NCI-H2081 (cell line): Measurements from ENCODE around the gene MMP17.

ENCODE experiments used
- DNase-seq, 2 experiments: peaks; one replicate each; lab custom pipeline; 2025; lab: John Stamatoyannopoulos, UW

The MMP17 gene

GRCh38 chr12:131848753-131849152 is 20.6 kb downstream of the MMP17 start:
- DNase-seq: no peak

DNA sequence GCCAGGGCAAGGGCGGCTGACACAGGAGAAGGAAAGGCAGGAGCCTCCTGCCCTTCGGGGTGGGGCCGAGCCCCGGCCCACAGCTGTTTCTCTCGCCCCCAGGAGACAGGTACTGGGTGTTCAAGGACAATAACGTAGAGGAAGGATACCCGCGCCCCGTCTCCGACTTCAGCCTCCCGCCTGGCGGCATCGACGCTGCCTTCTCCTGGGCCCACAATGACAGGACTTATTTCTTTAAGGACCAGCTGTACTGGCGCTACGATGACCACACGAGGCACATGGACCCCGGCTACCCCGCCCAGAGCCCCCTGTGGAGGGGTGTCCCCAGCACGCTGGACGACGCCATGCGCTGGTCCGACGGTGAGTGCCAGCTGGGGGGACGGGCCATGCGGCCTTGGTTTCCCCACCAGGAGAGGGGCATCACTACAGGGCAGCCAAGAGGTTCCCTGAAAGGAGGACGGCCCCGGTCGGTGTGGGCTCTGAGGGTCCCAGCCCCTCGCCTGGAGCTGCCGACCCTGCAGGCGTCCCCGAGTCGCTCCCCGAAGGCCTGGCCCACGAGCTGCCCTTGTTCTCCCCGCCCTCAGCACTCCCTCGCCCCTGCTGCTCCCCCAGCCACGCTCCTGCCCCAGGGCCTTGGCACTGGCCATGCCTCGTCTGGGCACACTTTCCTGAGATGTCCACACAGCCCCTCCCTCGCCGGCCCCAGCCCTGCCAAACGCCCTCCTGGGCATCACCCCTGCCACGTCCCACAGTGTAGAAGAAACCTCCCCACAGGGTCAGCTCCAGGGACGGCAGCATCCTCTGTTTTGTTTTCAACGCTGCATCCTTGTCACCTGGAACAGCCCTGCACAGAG is 21.7 kb downstream of the MMP17 start:
- DNase-seq: no peak

- peak in 1 of 2 experiments; percentile 11 for DNase-seq
These were observed 22.8 kb downstream of the MMP17 start for GRCh38 chr12:131850856-131851559.

DNA sequence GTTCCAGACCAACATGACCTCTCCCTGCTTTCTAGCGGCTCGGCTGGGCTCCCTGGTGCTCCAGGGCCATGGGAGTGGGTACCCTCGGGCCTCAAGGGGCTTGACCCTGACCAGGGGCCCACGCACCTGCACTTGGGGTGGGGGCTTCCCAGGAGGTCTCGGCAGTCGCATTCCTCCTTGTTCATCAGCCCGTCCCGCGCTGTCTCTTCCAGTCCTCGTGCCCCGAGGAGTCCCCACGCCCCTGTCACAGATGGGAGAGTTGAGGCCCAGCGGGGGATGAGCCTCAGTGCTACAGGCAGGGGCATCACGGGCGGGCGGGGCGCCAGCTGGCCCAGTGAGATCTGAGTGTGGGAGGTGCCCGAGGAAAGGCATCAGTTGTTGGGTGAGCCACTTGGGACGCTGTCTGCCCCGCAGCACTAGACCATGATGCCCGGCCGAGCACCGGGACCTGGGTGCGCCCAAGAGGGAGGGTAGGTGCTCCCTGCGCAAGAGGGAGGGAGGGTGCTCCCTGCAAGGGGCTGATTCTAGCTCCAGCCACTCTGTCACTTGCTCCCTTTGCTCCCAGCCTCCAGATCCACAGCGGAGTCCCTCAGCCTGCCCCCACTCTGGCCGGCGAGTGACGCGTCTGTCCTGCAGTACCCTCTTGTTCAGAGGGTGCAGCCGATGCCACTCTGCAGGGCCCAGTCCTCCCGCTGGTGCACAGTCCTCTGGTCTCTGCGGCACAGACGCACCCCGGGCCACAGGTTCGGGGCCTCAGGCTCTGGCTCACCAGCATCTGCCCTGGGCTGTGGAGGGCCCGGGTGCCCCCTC is 23.8 kb downstream of the MMP17 start:
- DNase-seq: no peak

GRCh38 chr12:131852551-131853299 is 24.5 kb downstream of the MMP17 start:
- DNase-seq: no peak

DNA sequence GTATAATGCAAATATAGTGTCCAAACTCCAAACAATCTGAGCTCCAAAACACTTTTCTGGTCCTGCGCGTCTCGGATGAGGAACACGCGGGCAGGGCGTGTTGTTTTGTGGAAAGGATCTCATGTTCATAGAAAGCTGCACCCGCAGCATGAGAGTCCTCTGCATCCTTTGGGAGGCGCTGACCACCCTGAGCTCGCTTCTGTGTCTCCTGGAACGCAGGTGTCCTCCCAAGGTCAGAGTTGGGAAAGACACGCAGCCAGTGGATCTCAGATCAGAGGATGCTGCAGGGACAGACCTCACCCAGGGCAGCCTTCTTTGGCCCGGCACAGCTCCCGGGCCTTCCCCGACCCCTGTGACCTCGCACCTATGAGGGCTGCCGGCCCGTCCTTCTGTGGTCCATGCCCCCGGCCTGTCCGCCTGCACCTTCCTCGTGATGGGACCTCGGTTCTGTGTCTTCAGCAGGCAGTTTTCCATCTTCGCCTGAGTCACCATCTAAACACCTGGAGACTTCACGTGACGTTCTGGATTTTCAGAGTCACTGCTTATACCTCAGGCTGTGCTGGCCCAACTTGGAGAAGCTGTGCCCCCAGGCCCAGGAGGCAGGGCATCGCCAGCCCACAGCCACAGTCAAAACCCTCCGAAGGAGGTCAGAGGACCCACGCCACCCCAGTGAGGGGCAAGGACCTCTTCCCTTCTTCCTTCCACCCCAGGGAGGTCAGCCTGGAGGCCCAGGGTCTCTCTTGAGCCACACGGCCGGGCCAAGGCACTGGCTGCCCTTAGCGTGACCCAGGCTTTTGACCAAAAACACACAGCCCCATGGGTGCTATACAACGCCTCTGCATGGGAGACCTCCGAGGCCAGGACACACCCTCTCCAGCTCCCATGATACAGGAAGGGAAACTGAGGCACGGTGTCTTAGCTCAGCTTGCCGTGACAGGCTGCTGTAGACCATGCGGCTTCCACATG is 25.9 kb downstream of the MMP17 start:
- DNase-seq: no peak

DNA sequence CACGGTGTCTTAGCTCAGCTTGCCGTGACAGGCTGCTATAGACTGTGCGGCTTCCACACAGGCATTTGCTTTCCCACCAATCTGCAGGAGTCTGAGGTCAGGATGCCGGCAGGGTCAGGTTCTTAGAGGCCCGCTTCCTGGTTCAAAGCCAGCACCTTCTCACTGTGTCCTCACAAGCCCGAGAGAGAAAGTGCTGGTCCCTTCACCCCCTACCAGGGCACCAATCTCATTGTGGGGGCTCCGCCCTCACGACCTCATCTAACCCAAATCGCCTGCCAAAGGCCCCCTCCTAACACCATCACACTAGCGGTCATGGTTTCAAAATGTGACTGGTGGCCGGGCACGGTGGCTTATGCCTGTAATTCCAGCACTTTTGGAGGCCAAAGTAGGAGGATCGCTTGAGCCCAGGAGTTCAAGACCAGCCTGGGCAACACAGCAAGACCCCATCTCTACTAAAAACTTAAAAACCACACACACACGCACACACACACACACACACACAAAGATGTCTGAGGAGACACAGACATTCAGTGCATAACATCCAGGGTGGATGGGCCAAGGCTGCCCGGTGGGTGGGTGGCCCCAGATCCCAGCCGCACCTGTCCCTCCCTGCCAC is 26.8 kb downstream of the MMP17 start:
- DNase-seq: no peak

GRCh38 chr12:131855521-131856142 is 27.4 kb downstream of the MMP17 start:
- no peak for DNase-seq

DNA sequence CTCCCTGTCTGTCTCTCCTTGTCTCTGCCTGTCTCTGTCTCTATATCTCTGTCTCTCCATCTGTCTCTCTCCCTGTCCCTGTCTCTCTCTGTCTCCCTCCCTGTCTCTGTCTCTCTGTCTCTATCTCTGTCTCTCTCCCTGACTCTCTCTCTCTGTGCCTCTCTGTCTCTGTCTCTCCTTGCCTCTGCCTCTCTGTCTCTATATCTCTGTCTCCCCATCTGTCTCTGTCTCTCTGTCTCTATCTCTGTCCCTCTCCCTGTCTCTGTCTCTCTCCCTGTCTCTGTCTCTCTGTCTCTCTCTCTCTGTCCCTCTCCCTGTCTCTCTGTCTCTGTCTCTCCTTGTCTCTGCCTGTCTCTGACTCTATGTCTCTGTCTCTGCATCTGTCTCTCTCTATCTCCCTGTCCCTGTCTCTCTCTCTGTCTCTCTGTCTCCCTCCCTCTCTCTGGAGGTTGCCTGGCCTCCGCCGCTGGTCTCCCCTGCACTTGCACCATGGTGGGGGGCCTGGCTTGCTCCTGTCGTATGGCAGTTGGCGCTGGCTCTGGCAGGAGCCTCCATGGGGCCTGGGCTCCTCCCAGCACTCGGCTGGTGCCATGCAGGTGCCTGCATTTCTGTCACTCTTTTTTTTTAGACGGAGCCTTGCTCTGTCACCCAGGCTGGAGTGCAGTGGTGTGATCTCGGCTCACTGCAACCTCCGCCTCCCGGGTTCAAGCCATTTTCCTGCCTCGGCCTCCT is 28.3 kb downstream of the MMP17 start:
- DNase-seq: no peak

DNA sequence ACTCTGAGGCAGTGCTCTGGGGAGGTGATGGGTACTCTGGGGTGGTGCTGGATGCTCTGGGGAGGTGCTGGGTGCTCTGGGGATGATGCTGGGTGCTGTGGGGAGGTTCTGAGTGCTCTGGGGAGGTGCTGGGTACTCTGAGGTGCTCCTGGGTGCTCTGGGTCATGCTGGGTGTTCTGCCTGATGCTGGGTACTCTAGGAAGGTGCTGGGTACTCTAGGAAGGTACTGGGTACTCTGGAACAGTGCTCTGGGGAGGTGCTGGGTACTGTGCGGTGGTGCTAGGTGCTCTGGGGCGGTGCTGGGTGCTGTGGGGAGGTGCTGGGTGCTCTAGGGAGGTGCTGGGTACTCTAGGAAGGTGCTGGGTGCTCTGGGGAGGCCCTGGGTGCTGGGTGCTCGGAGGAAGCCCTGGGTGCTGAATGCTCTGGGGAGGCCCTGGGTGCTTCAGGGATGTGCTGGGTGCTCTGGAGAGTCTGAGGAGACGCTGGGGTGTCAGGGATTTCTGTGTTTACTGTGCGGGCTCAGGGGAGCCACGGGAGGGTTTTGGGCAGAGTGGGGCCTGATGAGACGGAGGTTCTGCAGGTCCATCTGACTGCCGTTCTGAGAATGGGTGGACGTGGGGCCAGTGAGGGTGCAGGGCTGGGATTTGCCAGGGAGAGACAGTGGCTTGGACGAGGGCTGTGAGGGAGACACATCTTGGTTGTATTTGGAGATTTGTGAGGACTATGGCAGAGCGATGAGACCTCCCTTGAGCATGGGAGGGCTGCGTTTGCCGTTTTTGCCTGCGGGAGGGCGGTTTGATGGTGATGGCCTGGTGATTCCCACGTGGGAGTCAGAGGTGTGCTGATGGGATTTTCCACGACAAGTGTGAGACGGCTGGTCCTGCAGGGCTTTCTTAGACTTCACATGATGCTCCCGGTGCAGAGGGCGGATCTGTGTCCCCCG is 30.0 kb downstream of the MMP17 start:
- no peak for DNase-seq

- DNase-seq: peak; percentile 61 to 74
These were observed 32.5 kb downstream of the MMP17 start for GRCh38 chr12:131860472-131861260.

GRCh38 chr12:131861261-131862083 is 33.3 kb downstream of the MMP17 start:
- no peak for DNase-seq

GRCh38 chr12:131862084-131862441 is 33.9 kb downstream of the MMP17 start:
- DNase-seq: no peak

GRCh38 chr12:131862600-131862993 is 34.4 kb downstream of the MMP17 start:
- DNase-seq: no peak

- no peak for DNase-seq
These were observed 35.0 kb downstream of the MMP17 start for GRCh38 chr12:131862994-131863710.
